SU-DHL-6 (cell line): ENCODE measurements around the gene PIGH.

Experiments
- CTCF ChIP-seq: fragments of 200-600 bp; sonication (generic); IDR thresholded peaks from one replicate; pipeline ENCODE4 v1.5.1; 2017; ENCODE audit warnings: antibody characterized with exemption, mild to moderate bottlenecking, low read length, moderate library complexity; ENCODE audit not compliant: insufficient read depth, poor library complexity, severe bottlenecking
- EZH2phosphoT487 ChIP-seq: fragments of 200-600 bp; sonication (generic), shearing (Covaris generic); conservative IDR thresholded peaks from 2 replicates; pipeline ENCODE4 v1.6.1; 2018; ENCODE audit warnings: mild to moderate bottlenecking, antibody characterized with exemption, low read length, moderate library complexity, mixed read lengths

DNA sequence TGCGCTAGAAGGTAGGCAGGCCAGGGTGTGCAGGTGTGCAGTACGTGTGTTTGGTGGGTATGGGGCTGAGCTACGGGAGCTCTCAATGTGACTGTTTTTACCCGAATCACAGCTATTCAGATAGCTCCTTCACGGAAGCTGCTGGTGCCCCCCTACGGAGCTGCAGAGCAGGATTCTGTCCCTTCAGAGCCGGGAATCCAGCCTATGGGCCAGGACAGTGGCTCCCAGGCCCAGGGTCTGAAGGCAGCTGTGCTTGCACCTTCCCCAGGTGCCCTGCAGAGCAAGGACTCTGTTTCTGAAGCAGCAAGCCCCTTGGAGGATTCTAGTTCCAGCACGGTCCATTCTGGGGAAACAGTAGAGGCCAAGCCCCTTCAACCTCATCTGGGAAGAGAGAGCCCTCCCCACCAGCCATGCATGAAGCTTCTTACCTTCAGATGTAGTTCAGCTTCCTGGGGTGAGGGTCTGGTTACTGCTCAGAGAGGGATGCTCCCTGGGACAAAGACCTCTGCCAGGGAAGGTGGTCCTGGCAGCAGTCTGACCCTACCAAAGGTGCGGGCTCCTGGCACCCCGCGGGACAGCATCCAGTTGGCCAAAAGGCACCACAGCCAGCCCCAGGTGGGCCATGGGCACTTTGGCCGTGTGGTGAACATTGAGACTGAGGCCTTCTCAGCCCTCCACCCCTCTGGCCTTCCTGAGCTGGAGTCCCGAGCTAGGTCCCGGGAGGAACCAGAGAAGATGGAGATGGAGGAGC, 37.9 kb downstream of the PIGH start:
- TF ChIP-seq CTCF = no peak
- TF ChIP-seq EZH2phosphoT487 = no peak
